Trophoblast cell (in vitro differentiated cells and primary cell): Measurements from ENCODE around the gene ANKEF1.

Experiments
- DNase-seq, 2 donors: peaks; one replicate each; pipeline ENCODE4 v3.0.0-alpha.2; 2016
- H2AFZ ChIP-seq: 2 replicates; pipeline ENCODE4 v1.6.1; 2013; ENCODE audit warnings: low read length, moderate library complexity, mild to moderate bottlenecking; ENCODE audit not compliant: insufficient read depth, poor library complexity
- H2AK5ac ChIP-seq: 2 replicates; pipeline ENCODE4 v1.6.1; 2013; ENCODE audit warnings: mild to moderate bottlenecking, low read length
- H2BK120ac ChIP-seq: 2 replicates; pipeline ENCODE4 v1.6.1; 2013; ENCODE audit warnings: low read length, mild to moderate bottlenecking, moderate library complexity; ENCODE audit not compliant: insufficient read depth, poor library complexity
- H2BK12ac ChIP-seq: 2 replicates; pipeline ENCODE4 v1.6.1; 2013; ENCODE audit warnings: mild to moderate bottlenecking, low read length, moderate library complexity
- H2BK5ac ChIP-seq: 2 replicates; pipeline ENCODE4 v1.6.1; 2013; ENCODE audit warnings: low read length, low read depth, moderate library complexity, mild to moderate bottlenecking; ENCODE audit not compliant: poor library complexity
- H3K14ac ChIP-seq: 2 replicates; pipeline ENCODE4 v1.6.1; 2013; ENCODE audit warnings: mild to moderate bottlenecking, low read length
- H3K18ac ChIP-seq: 2 replicates; pipeline ENCODE4 v1.6.1; 2013; ENCODE audit warnings: mild to moderate bottlenecking, low read length
- H3K23ac ChIP-seq: 2 replicates; pipeline ENCODE4 v1.6.1; 2013; ENCODE audit warnings: low read length
- H3K27ac ChIP-seq: 2 replicates; pipeline ENCODE4 v1.5.1; 2013; ENCODE audit warnings: low read depth, mild to moderate bottlenecking, inconsistent platforms, low read length, moderate library complexity
- H3K27me3 ChIP-seq: 2 replicates; pipeline ENCODE4 v1.6.1; 2013; ENCODE audit warnings: inconsistent platforms, mild to moderate bottlenecking, low read length, moderate library complexity; ENCODE audit not compliant: insufficient read depth
- H3K36me3 ChIP-seq, 2 experiments: 1 replicate in 1 of 2; 2 replicates in 1 of 2; pipeline ENCODE4 v1.6.1; 2013; ENCODE audit warnings: low read length in 2 of 2, mild to moderate bottlenecking in 2 of 2, moderate library complexity in 1 of 2; ENCODE audit not compliant: insufficient read depth in 2 of 2, control insufficient read depth in 1 of 2
- H3K4ac ChIP-seq: 2 replicates; pipeline ENCODE4 v1.6.1; 2013; ENCODE audit warnings: low read depth, mild to moderate bottlenecking, low read length, moderate library complexity
- H3K4me1 ChIP-seq, 2 experiments: 1 replicate in 1 of 2; 2 replicates in 1 of 2; pipeline ENCODE4 v1.6.1; 2013; ENCODE audit warnings: low read length in 2 of 2, mild to moderate bottlenecking in 2 of 2, moderate library complexity in 1 of 2; ENCODE audit not compliant: insufficient read depth in 2 of 2, control insufficient read depth in 1 of 2
- H3K4me2 ChIP-seq: 2 replicates; pipeline ENCODE4 v1.6.1; 2013; ENCODE audit warnings: inconsistent platforms, mild to moderate bottlenecking, low read length, moderate library complexity
- H3K4me3 ChIP-seq: 2 replicates; pipeline ENCODE4 v1.5.1; 2013; ENCODE audit warnings: mild to moderate bottlenecking, low read depth, low read length, inconsistent platforms
- H3K79me1 ChIP-seq: one replicate; pipeline ENCODE4 v1.6.1; 2013; ENCODE audit warnings: low read length
- H3K79me2 ChIP-seq: 2 replicates; pipeline ENCODE4 v1.6.1; 2013; ENCODE audit warnings: low read length, mild to moderate bottlenecking; ENCODE audit not compliant: control insufficient read depth, insufficient read depth, poor library complexity
- H3K9ac ChIP-seq: 2 replicates; pipeline ENCODE4 v1.6.1; 2013; ENCODE audit warnings: mild to moderate bottlenecking, low read length
- H3K9me3 ChIP-seq: 2 replicates; pipeline ENCODE4 v1.6.1; 2013; ENCODE audit warnings: low read depth, mild to moderate bottlenecking, control low read depth, inconsistent platforms, low read length; ENCODE audit not compliant: insufficient read depth
- H4K12ac ChIP-seq: 2 replicates; pipeline ENCODE4 v1.6.1; 2013; ENCODE audit warnings: low read depth, mild to moderate bottlenecking, low read length, moderate library complexity
- H4K8ac ChIP-seq: 2 replicates; pipeline ENCODE4 v1.6.1; 2013; ENCODE audit warnings: low read depth, mild to moderate bottlenecking, low read length, moderate library complexity
- H4K91ac ChIP-seq: one replicate; pipeline ENCODE4 v1.6.1; 2013; ENCODE audit warnings: low read depth, mild to moderate bottlenecking, low read length, moderate library complexity
- WGBS: extraction: QIAGEN DNeasy Blood & Tissue Kit; methylation state at CpG from one replicate; pipeline ENCODE4 v1.1.7; 2013; ENCODE audit warnings: missing lambda C conversion rate; ENCODE audit not compliant: insufficient read length, insufficient coverage; ENCODE audit errors: extremely low coverage; 5-methylcytosine and 5-hydroxymethylcytosine counted together

ANKEF1 gene

DNA sequence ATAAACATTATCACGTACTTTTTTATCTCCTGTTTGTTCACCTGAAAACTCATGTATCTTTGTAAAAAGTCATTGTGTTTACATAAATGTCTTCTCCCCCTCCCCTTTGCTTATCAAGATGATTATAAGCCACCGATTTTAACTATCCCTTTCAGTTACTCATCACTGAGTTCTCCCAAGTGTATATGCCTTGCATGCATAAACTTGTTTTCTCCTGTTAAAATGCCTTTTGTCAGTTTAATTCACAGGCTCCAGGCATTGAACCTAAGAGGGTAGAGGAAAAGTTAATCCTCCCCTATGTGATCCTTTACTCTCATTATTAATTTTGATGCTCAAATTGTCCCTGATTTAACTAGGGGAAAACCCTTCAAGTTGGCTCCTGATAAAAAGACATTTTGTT, 24.2 kb downstream of the ANKEF1 start:
- no peak overlapping the region for H3K9ac ChIP-seq
- H3K79me2 ChIP-seq, result no peaks in the 10 kb centered on the region
- no peak overlapping the region for H3K4me3 ChIP-seq
- H3K36me3 ChIP-seq, result no peaks in the 10 kb centered on the region
- H2BK120ac ChIP-seq, result no peak overlapping the region
- no peak overlapping the region for H3K4ac ChIP-seq
- no peak overlapping the region for H2BK5ac ChIP-seq
- H2AK5ac ChIP-seq, result no peak overlapping the region
- no peak overlapping the region for H3K4me2 ChIP-seq
- no peak overlapping the region for H3K27ac ChIP-seq
- H2BK12ac ChIP-seq, result no peak overlapping the region
- H3K4me1 ChIP-seq, result peaks cover 0 to 2% of the 10 kb centered on the region in 2 experiments
- H3K18ac ChIP-seq, result no peak overlapping the region
- H2AFZ ChIP-seq, result no peak overlapping the region
- H3K14ac ChIP-seq, result no peak overlapping the region
- no peak for DNase-seq
- no peak overlapping the region for H4K12ac ChIP-seq
- H4K91ac ChIP-seq, result no peak overlapping the region
- no peaks in the 10 kb centered on the region for H3K27me3 ChIP-seq
- no peaks in the 10 kb centered on the region for H3K9me3 ChIP-seq
- no peaks in the 10 kb centered on the region for H3K79me1 ChIP-seq
- no peak overlapping the region for H4K8ac ChIP-seq
- H3K23ac ChIP-seq, result no peak overlapping the region
- no CpG with 5 or more reads among the region's 2 CpGs for WGBS

DNA sequence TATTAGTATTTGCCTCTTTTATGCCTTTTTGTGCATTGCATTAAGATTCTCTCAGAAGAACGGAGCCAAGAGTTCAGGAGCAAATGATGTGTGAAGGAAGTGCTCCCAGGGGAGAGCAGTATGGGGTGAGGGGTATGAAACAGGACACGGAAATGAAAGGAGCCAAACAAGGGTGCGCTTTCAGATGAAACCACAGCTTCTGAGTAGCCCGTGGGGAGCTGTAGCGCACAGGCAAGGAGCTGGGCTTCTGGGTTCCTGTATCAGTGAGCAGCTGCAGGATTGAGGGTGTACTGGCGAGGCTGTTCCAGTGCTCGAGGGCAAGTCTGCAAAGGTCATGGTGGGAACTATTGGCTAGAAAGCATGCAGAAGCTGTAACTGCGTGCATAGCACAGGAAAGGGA, 25.4 kb downstream of the ANKEF1 start:
- Histone ChIP-seq H2BK120ac (no peak overlapping the region), H4K8ac (no peak overlapping the region), H3K18ac (no peak overlapping the region), H3K79me1 (no peaks in the 10 kb centered on the region), H3K27me3 (no peaks in the 10 kb centered on the region), H3K4me1 (peaks cover 0 to 2% of the 10 kb centered on the region in 2 experiments), H4K12ac (no peak overlapping the region), H2BK5ac (no peak overlapping the region), H2AK5ac (no peak overlapping the region), H4K91ac (no peak overlapping the region), H3K4ac (no peak overlapping the region), H3K4me3 (no peak overlapping the region), H3K9me3 (no peaks in the 10 kb centered on the region), H3K23ac (no peak overlapping the region), H2BK12ac (no peak overlapping the region), H2AFZ (no peak overlapping the region), H3K4me2 (no peak overlapping the region), H3K14ac (no peak overlapping the region), H3K27ac (no peak overlapping the region), H3K36me3 (no peaks in the 10 kb centered on the region), H3K79me2 (no peaks in the 10 kb centered on the region), H3K9ac (no peak overlapping the region)
- DNase-seq, result no peak
- no CpG with 5 or more reads among the region's 8 CpGs for WGBS

DNA sequence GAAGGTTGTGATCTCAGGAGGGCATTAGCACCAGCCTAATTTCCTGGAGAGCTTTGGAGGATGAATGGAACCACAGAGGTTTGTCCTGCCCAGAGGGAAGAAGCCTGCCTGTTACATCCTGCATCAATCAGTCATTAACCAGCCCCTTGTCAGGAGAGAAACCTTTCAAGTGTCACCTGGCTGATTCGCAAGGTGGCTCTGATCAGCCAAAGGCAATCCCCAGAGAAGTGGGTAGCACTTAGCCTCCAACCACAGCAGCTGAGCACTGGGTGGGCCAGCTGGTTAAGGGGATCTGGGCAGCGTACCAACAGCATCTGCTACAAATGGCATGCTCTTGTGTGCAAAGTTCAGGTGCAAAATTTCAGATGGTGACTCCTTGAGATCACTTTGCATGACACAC, 26.9 kb downstream of the ANKEF1 start:
- no peak overlapping the region for H3K4me2 ChIP-seq
- peak overlapping the region; percentile 27 for H3K9ac ChIP-seq
- H2BK5ac ChIP-seq, result no peak overlapping the region
- no peaks in the 10 kb centered on the region for H3K27me3 ChIP-seq
- H2AFZ ChIP-seq, result no peak overlapping the region
- H4K12ac ChIP-seq, result no peak overlapping the region
- WGBS, result no CpG with 5 or more reads among the region's 2 CpGs
- H3K79me2 ChIP-seq, result no peaks in the 10 kb centered on the region
- H2BK120ac ChIP-seq, result no peak overlapping the region
- no peak overlapping the region for H4K91ac ChIP-seq
- no peak for DNase-seq
- no peak overlapping the region for H3K4ac ChIP-seq
- H2AK5ac ChIP-seq, result no peak overlapping the region
- no peak overlapping the region for H4K8ac ChIP-seq
- no peak overlapping the region for H3K18ac ChIP-seq
- H3K23ac ChIP-seq, result no peak overlapping the region
- no peaks in the 10 kb centered on the region for H3K9me3 ChIP-seq
- no peaks in the 10 kb centered on the region for H3K79me1 ChIP-seq
- H2BK12ac ChIP-seq, result no peak overlapping the region
- H3K4me1 ChIP-seq, result peaks cover 0 to 2% of the 10 kb centered on the region in 2 experiments
- H3K27ac ChIP-seq, result no peak overlapping the region
- H3K4me3 ChIP-seq, result no peak overlapping the region
- no peaks in the 10 kb centered on the region for H3K36me3 ChIP-seq
- no peak overlapping the region for H3K14ac ChIP-seq

- H2AFZ ChIP-seq, result no peak overlapping the region
- H3K27me3 ChIP-seq, result no peaks in the 10 kb centered on the region
- no peak overlapping the region for H2BK5ac ChIP-seq
- H3K36me3 ChIP-seq, result no peaks in the 10 kb centered on the region
- no peak overlapping the region for H3K27ac ChIP-seq
- no peak overlapping the region for H4K12ac ChIP-seq
- H4K8ac ChIP-seq, result no peak overlapping the region
- H3K4me1 ChIP-seq, result peaks cover 0 to 2% of the 10 kb centered on the region in 2 experiments
- H3K9me3 ChIP-seq, result no peaks in the 10 kb centered on the region
- no peak overlapping the region for H2AK5ac ChIP-seq
- WGBS, result no CpG with 5 or more reads among the region's 2 CpGs
- no peak overlapping the region for H3K23ac ChIP-seq
- H3K4me2 ChIP-seq, result no peak overlapping the region
- no peak overlapping the region for H3K4ac ChIP-seq
- no peak overlapping the region for H3K18ac ChIP-seq
- no peak for DNase-seq
- H3K79me1 ChIP-seq, result no peaks in the 10 kb centered on the region
- H3K14ac ChIP-seq, result no peak overlapping the region
- no peak overlapping the region for H2BK12ac ChIP-seq
- H2BK120ac ChIP-seq, result no peak overlapping the region
- H3K4me3 ChIP-seq, result no peak overlapping the region
- no peak overlapping the region for H3K9ac ChIP-seq
- no peaks in the 10 kb centered on the region for H3K79me2 ChIP-seq
- H4K91ac ChIP-seq, result no peak overlapping the region
These were observed 28.7 kb downstream of the ANKEF1 start for GRCh38 chr20:10063482-10063881.
